WERI-Rb-1 (cell line): ENCODE data around the gene ECI1.

ENCODE experiments used
- DNase-seq: peaks from one replicate; pipeline ENCODE4 v3.0.0-alpha.2; 2020
- H3K27ac ChIP-seq: fragments of 250-450 bp; sonication (Bioruptor Pico); 2 replicates; pipeline ENCODE4 v1.5.1; 2020; ENCODE audit warnings: mild to moderate bottlenecking, moderate library complexity
- H3K27me3 ChIP-seq: fragments of 250-450 bp; sonication (Bioruptor Pico); 2 replicates; pipeline ENCODE4 v1.5.1; 2021; ENCODE audit warnings: mild to moderate bottlenecking, low read depth, moderate library complexity; ENCODE audit not compliant: insufficient read depth, severe bottlenecking
- H3K36me3 ChIP-seq: fragments of 250-450 bp; sonication (Bioruptor Pico); 2 replicates; pipeline ENCODE4 v1.5.1; 2020; ENCODE audit warnings: mild to moderate bottlenecking, moderate library complexity
- H3K4me3 ChIP-seq: 2 replicates; pipeline ENCODE4 v1.5.1; 2011; ENCODE audit warnings: low read depth, mild to moderate bottlenecking, control low read depth, low read length
- H3K9me3 ChIP-seq: fragments of 250-450 bp; sonication (Bioruptor Pico); 2 replicates; pipeline ENCODE4 v1.5.1; 2021; ENCODE audit warnings: mild to moderate bottlenecking, moderate library complexity; ENCODE audit not compliant: severe bottlenecking
- CTCF ChIP-seq: IDR thresholded peaks from 2 replicates; pipeline ENCODE4 v1.5.1; 2011; ENCODE audit warnings: low read depth, mild to moderate bottlenecking, control low read depth, inconsistent platforms, low read length

The ECI1 gene

GRCh38 chr16:2278272-2278608 is 26.9 kb upstream of the ECI1 start:
- H3K27ac ChIP-seq = peak overlapping the region; percentile 87
- H3K27me3 ChIP-seq = no peaks in the 10 kb centered on the region
- H3K9me3 ChIP-seq = no peaks in the 10 kb centered on the region
- peak; percentile 44 for DNase-seq
- peak; percentile 58 for TF ChIP-seq CTCF
- peaks cover 40% of the 10 kb centered on the region for H3K36me3 ChIP-seq
- H3K4me3 ChIP-seq = no peak overlapping the region

GRCh38 chr16:2277466-2278271 is 26.3 kb upstream of the ECI1 start:
- H3K27me3 ChIP-seq = no peaks in the 10 kb centered on the region
- no peaks in the 10 kb centered on the region for H3K9me3 ChIP-seq
- DNase-seq = no peak
- TF ChIP-seq CTCF = no peak
- peak overlapping the region; percentile 87 for H3K27ac ChIP-seq
- peaks cover 43% of the 10 kb centered on the region for H3K36me3 ChIP-seq
- no peak overlapping the region for H3K4me3 ChIP-seq

- Histone ChIP-seq H3K27ac (peak overlapping the region; percentile 91), H3K4me3 (no peak overlapping the region), H3K27me3 (no peaks in the 10 kb centered on the region), H3K9me3 (no peaks in the 10 kb centered on the region), H3K36me3 (peaks cover 51% of the 10 kb centered on the region)
- TF ChIP-seq CTCF = no peak
- no peak for DNase-seq
Observed at GRCh38 chr16:2276368-2277195, 25.2 kb upstream of the ECI1 start.

- H3K27ac ChIP-seq = peak overlapping the region; percentile 91
- H3K4me3 ChIP-seq = no peak overlapping the region
- no peaks in the 10 kb centered on the region for H3K27me3 ChIP-seq
- H3K36me3 ChIP-seq = peaks cover 48% of the 10 kb centered on the region
- no peak for TF ChIP-seq CTCF
- H3K9me3 ChIP-seq = no peaks in the 10 kb centered on the region
- no peak for DNase-seq
Observed at GRCh38 chr16:2275476-2276367, 24.3 kb upstream of the ECI1 start.

GRCh38 chr16:2273931-2274330 is 22.5 kb upstream of the ECI1 start:
- Histone ChIP-seq H3K27me3 (no peaks in the 10 kb centered on the region), H3K36me3 (peaks cover 45% of the 10 kb centered on the region), H3K9me3 (no peaks in the 10 kb centered on the region), H3K4me3 (no peak overlapping the region), H3K27ac (peak overlapping the region; percentile 91)
- peak; percentile 91 for DNase-seq
- 0 out of 2 replicates have a peak, but pooled peaks have one; percentile 12 for TF ChIP-seq CTCF
